K562 (cell line): ENCODE data around the gene FNDC11. TPM values are rescaled to one million over a fixed set of nuclear protein-coding genes. Genes with fewer than 3 reads are reported as not detected.

Experiments used
- ARID1B ChIP-seq: fragments of 450-650 bp; IDR thresholded peaks from 2 replicates; pipeline ENCODE4 v1.6.1; 2016; ENCODE audit warnings: antibody characterized with exemption, mild to moderate bottlenecking, inconsistent platforms
- EP300 ChIP-seq: IDR thresholded peaks from 2 replicates; pipeline ENCODE4 v1.6.1; 2012; ENCODE audit warnings: low read length, improper control_type of control experiment
- HDAC1 ChIP-seq, 2 experiments: fragments of 450-650 bp; IDR thresholded peaks; 2 replicates each; pipeline ENCODE4 v1.6.1; 2016 to 2017; ENCODE audit warnings: inconsistent platforms in 1 of 2, mild to moderate bottlenecking in 1 of 2, moderate library complexity in 1 of 2
- MYNN ChIP-seq, 2 experiments: sonication (generic); formaldehyde crosslinking in 1 of 2; IDR thresholded peaks; 2 replicates each; pipeline versions ENCODE4 v1.5.0 to v1.6.1; 2016 to 2020; ENCODE audit warnings: antibody characterized with exemption in 1 of 2, missing genetic modification reagents in 1 of 2
- NFE2 ChIP-seq: IDR thresholded peaks from 2 replicates; pipeline ENCODE4 v1.6.1; 2014; ENCODE audit warnings: antibody characterized with exemption, low read depth
- PCBP1 ChIP-seq: fragments of 200-400 bp; formaldehyde crosslinking; IDR thresholded peaks from 2 replicates; pipeline ENCODE4 v1.6.1; 2018; ENCODE audit warnings: mild to moderate bottlenecking, low read depth, low read length; ENCODE audit not compliant: poor library complexity, severe bottlenecking
- POLR2A ChIP-seq: fragments of 450-650 bp; conservative IDR thresholded peaks from 2 replicates; pipeline ENCODE4 v1.6.1; 2016
- PREB ChIP-seq: sonication (generic); formaldehyde crosslinking; IDR thresholded peaks from 2 replicates; pipeline ENCODE4 v1.8.1; 2023; ENCODE audit warnings: mild to moderate bottlenecking, missing genetic modification reagents
- RBM17 ChIP-seq: fragments of 200-400 bp; formaldehyde crosslinking; IDR thresholded peaks from 2 replicates; pipeline ENCODE4 v1.6.1; 2017; ENCODE audit warnings: low read depth, mild to moderate bottlenecking, low read length, borderline replicate concordance
- RBM34 ChIP-seq: fragments of 200-400 bp; formaldehyde crosslinking; IDR thresholded peaks from 2 replicates; pipeline ENCODE4 v1.6.1; 2018; ENCODE audit warnings: low read length, borderline replicate concordance; ENCODE audit not compliant: insufficient read depth
- RUNX1 ChIP-seq: sonication (generic); IDR thresholded peaks from 2 replicates; pipeline ENCODE4 v1.6.1; 2016; ENCODE audit warnings: antibody characterized with exemption, low read depth
- TEAD4 ChIP-seq, 2 experiments: sonication (generic) in 1 of 2; formaldehyde crosslinking in 1 of 2; IDR thresholded peaks; 2 replicates each; pipeline versions ENCODE4 v1.6.1 to v1.8.0; 2012 to 2022; ENCODE audit warnings: borderline replicate concordance in 1 of 2, inconsistent platforms in 1 of 2, low read length in 1 of 2, mild to moderate bottlenecking in 1 of 2, missing genetic modification reagents in 1 of 2
- ZBTB2 ChIP-seq: fragments of 450-650 bp; IDR thresholded peaks from 2 replicates; pipeline ENCODE4 v1.6.1; 2016; ENCODE audit warnings: antibody characterized with exemption
- polyA plus RNA-seq, 8 experiments: library from polyadenylated mRNA; depleted of rRNA in 4 of 8; stranded (reverse) in 5 of 8; unstranded in 3 of 8; fragments of >200 nt; fragmentation: Nextera tagmentation in 2 of 8; fragmentation: Illumina TruSeq in 1 of 8; extraction: Ambion mirVana in 2 of 8; extraction: Trizol in 1 of 8; gene quantifications; 2 replicates each; pipeline versions ENCODE4 v1.2.1 to v1.2.3, GENCODE V29; 2011 to 2014; ENCODE audit warnings: inconsistent platforms in 1 of 8, missing spikeins in 1 of 8
- total RNA-seq, 7 experiments: library from RNA; depleted of rRNA in 6 of 7; stranded (reverse); fragments of >200 nt in 6 of 7; fragmentation: Illumina TruSeq in 2 of 7; extraction: Trizol in 2 of 7; gene quantifications; 2 replicates each; pipeline versions ENCODE4 v1.2.1 to v1.2.3, GENCODE V29; 2011 to 2021; ENCODE audit warnings: low replicate concordance in 1 of 7
- TF ChIP-seq, protein P1 (sequence below): fragments of 450-650 bp; formaldehyde crosslinking; IDR thresholded peaks from 2 replicates; pipeline ENCODE4 v1.4.0; 2020; ENCODE audit warnings: mild to moderate bottlenecking, moderate library complexity
- TF ChIP-seq, protein P2 (sequence below): fragments of 250-450 bp; sonication (Bioruptor Pico); IDR thresholded peaks from 2 replicates; pipeline ENCODE4 v1.8.0; 2021; ENCODE audit warnings: moderate library complexity, mild to moderate bottlenecking, inconsistent platforms

The FNDC11 gene
- total and polyA plus RNA-seq, 9 of the 15 experiments (the other 6 are each of a cell fraction or from before 2014, with no cell fraction given): 0.08 to 2.3 (median 0.64) TPM; not detected in 2

GRCh38 chr20:63552481-63553249 is 1.3 kb upstream of the FNDC11 start (continued):
- TF ChIP-seq, protein P1, sequence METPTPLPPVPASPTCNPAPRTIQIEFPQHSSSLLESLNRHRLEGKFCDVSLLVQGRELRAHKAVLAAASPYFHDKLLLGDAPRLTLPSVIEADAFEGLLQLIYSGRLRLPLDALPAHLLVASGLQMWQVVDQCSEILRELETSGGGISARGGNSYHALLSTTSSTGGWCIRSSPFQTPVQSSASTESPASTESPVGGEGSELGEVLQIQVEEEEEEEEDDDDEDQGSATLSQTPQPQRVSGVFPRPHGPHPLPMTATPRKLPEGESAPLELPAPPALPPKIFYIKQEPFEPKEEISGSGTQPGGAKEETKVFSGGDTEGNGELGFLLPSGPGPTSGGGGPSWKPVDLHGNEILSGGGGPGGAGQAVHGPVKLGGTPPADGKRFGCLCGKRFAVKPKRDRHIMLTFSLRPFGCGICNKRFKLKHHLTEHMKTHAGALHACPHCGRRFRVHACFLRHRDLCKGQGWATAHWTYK (CRISPR knock-in tag): no peak
- TF ChIP-seq HDAC1 (IDR thresholded peaks at IDR 0.05): peak in 1 of 2 experiments; percentile 48; a peak in 1 of 4 replicates
- no peak for TF ChIP-seq PREB (CRISPR knock-in tag)
- TF ChIP-seq ZBTB2: peak; percentile 60
- no peak for TF ChIP-seq PCBP1
- TF ChIP-seq TEAD4 (IDR thresholded peaks at IDR 0.05; ENCODE audit: low read length): no peak
- no peak for TF ChIP-seq TEAD4 (CRISPR knock-in tag; IDR thresholded peaks at IDR 0.05; ENCODE audit: borderline replicate concordance)
- TF ChIP-seq NFE2: peak; percentile 74
- TF ChIP-seq EP300: peak; percentile 60; the same call in 1 of the 2 replicates
- no peak for TF ChIP-seq RBM34
- 0 out of 2 replicates have a peak, but pooled peaks have one; percentile 29 for TF ChIP-seq POLR2A
- TF ChIP-seq, protein P2, sequence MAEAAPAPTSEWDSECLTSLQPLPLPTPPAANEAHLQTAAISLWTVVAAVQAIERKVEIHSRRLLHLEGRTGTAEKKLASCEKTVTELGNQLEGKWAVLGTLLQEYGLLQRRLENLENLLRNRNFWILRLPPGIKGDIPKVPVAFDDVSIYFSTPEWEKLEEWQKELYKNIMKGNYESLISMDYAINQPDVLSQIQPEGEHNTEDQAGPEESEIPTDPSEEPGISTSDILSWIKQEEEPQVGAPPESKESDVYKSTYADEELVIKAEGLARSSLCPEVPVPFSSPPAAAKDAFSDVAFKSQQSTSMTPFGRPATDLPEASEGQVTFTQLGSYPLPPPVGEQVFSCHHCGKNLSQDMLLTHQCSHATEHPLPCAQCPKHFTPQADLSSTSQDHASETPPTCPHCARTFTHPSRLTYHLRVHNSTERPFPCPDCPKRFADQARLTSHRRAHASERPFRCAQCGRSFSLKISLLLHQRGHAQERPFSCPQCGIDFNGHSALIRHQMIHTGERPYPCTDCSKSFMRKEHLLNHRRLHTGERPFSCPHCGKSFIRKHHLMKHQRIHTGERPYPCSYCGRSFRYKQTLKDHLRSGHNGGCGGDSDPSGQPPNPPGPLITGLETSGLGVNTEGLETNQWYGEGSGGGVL (CRISPR knock-in tag): no peak
- peak; percentile 44; the same call in 1 of the 2 replicates for TF ChIP-seq ARID1B
- TF ChIP-seq MYNN (IDR thresholded peaks at IDR 0.05): peak; percentile 68; the same call in 1 of the 2 replicates
- TF ChIP-seq MYNN (CRISPR knock-in tag; IDR thresholded peaks at IDR 0.05): no peak
- no peak for TF ChIP-seq RUNX1
- no peak for TF ChIP-seq RBM17
